Measurements from ENCODE around the gene CLEC16A. TPM values are rescaled to one million over a fixed set of nuclear protein-coding genes. Genes with fewer than 3 reads are reported as not detected.

CLEC16A gene
- total RNA-seq, 2 donors from 2014 or later: 46.6 to 47.6 TPM

GRCh38 chr16:10990378-10990777, 46.0 kb downstream of the CLEC16A start:
- TF ChIP-seq, protein P1, sequence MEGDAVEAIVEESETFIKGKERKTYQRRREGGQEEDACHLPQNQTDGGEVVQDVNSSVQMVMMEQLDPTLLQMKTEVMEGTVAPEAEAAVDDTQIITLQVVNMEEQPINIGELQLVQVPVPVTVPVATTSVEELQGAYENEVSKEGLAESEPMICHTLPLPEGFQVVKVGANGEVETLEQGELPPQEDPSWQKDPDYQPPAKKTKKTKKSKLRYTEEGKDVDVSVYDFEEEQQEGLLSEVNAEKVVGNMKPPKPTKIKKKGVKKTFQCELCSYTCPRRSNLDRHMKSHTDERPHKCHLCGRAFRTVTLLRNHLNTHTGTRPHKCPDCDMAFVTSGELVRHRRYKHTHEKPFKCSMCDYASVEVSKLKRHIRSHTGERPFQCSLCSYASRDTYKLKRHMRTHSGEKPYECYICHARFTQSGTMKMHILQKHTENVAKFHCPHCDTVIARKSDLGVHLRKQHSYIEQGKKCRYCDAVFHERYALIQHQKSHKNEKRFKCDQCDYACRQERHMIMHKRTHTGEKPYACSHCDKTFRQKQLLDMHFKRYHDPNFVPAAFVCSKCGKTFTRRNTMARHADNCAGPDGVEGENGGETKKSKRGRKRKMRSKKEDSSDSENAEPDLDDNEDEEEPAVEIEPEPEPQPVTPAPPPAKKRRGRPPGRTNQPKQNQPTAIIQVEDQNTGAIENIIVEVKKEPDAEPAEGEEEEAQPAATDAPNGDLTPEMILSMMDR (IDR thresholded peaks at IDR 0.05): no peak
- ATAC-seq (ENCODE audit: insufficient number of reproducible peaks, low FRiP score, low read depth): no peak
- H3K36me3 ChIP-seq: no peaks in the 10 kb centered on the region

DNA sequence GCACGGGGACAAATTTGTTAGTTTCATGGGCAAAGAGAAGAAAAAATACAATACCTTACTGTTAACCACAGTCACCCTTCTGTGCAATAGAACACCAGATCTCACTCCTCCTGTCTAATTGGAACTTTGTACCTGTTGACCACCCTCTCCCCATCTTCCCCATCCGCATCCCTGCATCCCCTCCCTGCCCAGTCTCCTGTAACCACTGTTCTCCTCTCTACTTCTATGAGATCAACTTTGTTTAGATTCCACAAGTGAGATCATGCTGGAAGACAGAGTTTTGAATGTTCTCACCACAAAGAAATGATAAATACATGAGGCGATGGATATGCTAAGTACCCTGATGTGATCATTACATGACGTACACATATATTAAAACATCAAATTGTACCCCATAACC, 47.7 kb downstream of the CLEC16A start:
- Histone ChIP-seq H3K27ac (no peak overlapping the region), H3K4me1 (ENCODE audit: control insufficient read depth in 1 of 2, low read depth in 2 of 2) (peaks cover 0 to 7% of the 10 kb centered on the region in 2 donors), H3K4me3 (no peak overlapping the region), H3K36me3 (peaks cover 6% of the 10 kb centered on the region), H3K27me3 (replicated peaks; ENCODE audit: insufficient read depth) (no peaks in the 10 kb centered on the region), H3K9me3 (no peaks in the 10 kb centered on the region)
- TF ChIP-seq, protein P1 (IDR thresholded peaks at IDR 0.05): no peak
- ATAC-seq (ENCODE audit: insufficient number of reproducible peaks, low FRiP score, low read depth) (no peak), DNase-seq (ENCODE audit: low spot score) (no peak)

More at GRCh38 chr16:10990378-10990777, 46.0 kb downstream of the CLEC16A start:
- Histone ChIP-seq H3K4me3 (no peak overlapping the region), H3K4me1 (ENCODE audit: control insufficient read depth in 1 of 2, low read depth in 2 of 2) (peaks cover 0 to 7% of the 10 kb centered on the region in 2 donors), H3K27ac (no peak overlapping the region), H3K27me3 (replicated peaks; ENCODE audit: insufficient read depth) (no peaks in the 10 kb centered on the region), H3K9me3 (no peaks in the 10 kb centered on the region)
- no peak for DNase-seq (ENCODE audit: low spot score)

DNA sequence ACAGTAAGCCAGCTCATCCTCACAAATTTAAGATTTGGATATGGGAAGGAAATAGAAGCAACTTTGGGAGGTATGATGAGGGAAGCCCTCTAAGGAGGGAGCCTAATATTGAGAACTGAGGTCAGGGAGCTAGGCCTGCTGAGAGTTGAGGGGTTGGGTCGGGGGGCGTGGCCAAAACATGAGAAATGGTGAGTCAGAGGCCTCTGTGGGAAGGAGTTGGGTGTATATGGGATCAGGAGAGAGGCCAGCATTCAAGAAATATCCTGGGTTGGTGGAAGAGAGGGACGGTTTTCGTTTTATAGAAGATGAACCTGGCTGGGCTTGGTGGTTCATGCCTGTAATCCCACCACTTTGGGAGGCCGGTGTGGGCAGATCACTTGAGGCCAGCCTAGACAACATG, 48.4 kb downstream of the CLEC16A start:
- H3K4me1 ChIP-seq (ENCODE audit: control insufficient read depth in 1 of 2, low read depth in 2 of 2): peaks cover 0 to 7% of the 10 kb centered on the region in 2 donors
- no peaks in the 10 kb centered on the region for H3K9me3 ChIP-seq
- no peak overlapping the region for H3K4me3 ChIP-seq
- no peaks in the 10 kb centered on the region for H3K27me3 ChIP-seq (replicated peaks; ENCODE audit: insufficient read depth)
- ATAC-seq (ENCODE audit: insufficient number of reproducible peaks, low FRiP score, low read depth) (no peak), DNase-seq (ENCODE audit: low spot score) (no peak)
- peaks cover 6% of the 10 kb centered on the region for H3K36me3 ChIP-seq
- H3K27ac ChIP-seq: no peak overlapping the region
- TF ChIP-seq, protein P1 (IDR thresholded peaks at IDR 0.05): no peak

DNA sequence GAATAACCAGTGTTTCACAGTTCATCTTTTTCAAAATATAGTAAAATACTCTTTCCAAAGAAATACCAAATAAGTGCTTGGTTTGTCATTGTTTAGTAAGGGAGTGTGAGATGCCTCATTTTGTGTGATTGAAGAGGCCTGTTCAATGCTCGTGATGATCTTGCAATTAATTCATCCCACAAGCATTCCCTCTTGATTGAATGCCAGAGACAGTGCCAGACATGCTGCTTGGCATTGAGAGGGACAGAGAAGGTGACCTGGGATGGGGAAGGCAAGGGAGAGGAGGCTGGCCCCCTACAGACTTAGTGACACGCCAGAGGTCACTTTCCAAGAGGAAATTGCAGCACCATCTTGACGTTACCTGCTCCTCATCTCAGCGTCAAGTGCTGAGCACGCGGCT, 49.3 kb downstream of the CLEC16A start:
- Histone ChIP-seq H3K4me3 (no peak overlapping the region), H3K9me3 (no peaks in the 10 kb centered on the region), H3K4me1 (ENCODE audit: control insufficient read depth in 1 of 2, low read depth in 2 of 2) (peaks cover 0 to 7% of the 10 kb centered on the region in 2 donors), H3K27ac (no peak overlapping the region), H3K36me3 (peaks cover 6% of the 10 kb centered on the region), H3K27me3 (replicated peaks; ENCODE audit: insufficient read depth) (no peaks in the 10 kb centered on the region)
- TF ChIP-seq, protein P1 (IDR thresholded peaks at IDR 0.05): no peak
- no peak for ATAC-seq (ENCODE audit: insufficient number of reproducible peaks, low FRiP score, low read depth)
- no peak for DNase-seq (ENCODE audit: low spot score)

DNA sequence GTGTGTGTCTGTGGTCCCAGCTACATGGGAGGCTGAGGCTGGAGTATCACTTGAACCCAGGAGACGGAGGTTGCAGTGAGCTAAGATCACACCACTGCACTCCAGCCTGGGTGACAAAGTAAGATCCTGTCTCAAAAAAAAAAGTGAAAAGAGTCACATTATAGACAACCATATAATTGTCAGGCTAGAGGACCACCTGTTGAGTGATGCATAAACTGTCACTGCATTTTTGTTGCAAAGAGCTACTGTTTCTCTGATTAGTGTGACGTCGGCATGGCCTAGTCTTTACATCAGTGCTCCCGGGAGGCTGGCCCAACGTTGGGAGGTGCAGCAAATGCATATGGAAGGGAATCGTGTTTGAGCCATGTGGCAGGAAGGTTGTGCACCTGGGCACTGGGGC, 50.2 kb downstream of the CLEC16A start:
- Histone ChIP-seq H3K27me3 (replicated peaks; ENCODE audit: insufficient read depth) (no peaks in the 10 kb centered on the region), H3K4me1 (ENCODE audit: control insufficient read depth in 1 of 2, low read depth in 2 of 2) (peaks cover 0 to 7% of the 10 kb centered on the region in 2 donors), H3K4me3 (no peak overlapping the region), H3K9me3 (no peaks in the 10 kb centered on the region), H3K36me3 (peaks cover 6% of the 10 kb centered on the region), H3K27ac (no peak overlapping the region)
- TF ChIP-seq, protein P1 (IDR thresholded peaks at IDR 0.05): no peak
- ATAC-seq (ENCODE audit: insufficient number of reproducible peaks, low FRiP score, low read depth): no peak
- DNase-seq (ENCODE audit: low spot score): no peak
